ENCODE data around the gene CRADD.
A peak's percentile ranks its signal among the peaks of the same experiment; 100 is the strongest.

DNA sequence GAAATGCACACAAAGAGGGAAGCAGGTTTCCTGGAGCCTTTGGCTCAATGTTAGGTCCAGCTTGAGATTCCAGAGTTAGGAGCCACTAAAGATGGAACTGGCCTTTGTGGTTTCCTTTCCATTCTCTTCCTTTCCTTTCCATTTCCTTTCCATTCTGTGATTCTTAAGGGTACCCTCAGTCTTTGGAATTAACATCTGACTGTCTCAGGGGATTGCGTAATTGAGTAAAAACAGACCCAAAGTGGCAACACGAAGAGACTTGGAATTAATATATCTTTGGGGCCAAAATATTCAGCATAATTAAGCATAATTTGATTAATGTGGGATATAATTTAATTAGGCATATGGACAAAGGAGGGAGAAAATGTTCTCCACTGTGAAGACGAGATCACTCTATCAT is 205.6 kb downstream of the CRADD start:
- TF ChIP-seq, protein P1, sequence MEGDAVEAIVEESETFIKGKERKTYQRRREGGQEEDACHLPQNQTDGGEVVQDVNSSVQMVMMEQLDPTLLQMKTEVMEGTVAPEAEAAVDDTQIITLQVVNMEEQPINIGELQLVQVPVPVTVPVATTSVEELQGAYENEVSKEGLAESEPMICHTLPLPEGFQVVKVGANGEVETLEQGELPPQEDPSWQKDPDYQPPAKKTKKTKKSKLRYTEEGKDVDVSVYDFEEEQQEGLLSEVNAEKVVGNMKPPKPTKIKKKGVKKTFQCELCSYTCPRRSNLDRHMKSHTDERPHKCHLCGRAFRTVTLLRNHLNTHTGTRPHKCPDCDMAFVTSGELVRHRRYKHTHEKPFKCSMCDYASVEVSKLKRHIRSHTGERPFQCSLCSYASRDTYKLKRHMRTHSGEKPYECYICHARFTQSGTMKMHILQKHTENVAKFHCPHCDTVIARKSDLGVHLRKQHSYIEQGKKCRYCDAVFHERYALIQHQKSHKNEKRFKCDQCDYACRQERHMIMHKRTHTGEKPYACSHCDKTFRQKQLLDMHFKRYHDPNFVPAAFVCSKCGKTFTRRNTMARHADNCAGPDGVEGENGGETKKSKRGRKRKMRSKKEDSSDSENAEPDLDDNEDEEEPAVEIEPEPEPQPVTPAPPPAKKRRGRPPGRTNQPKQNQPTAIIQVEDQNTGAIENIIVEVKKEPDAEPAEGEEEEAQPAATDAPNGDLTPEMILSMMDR (conservative IDR thresholded peaks at IDR 0.05; ENCODE audit: low read depth, low read length), result no peak
- TF ChIP-seq POLR2A (IDR thresholded peaks at IDR 0.05; ENCODE audit: low read depth, low read length), result no peak
- TF ChIP-seq RFX5 (IDR thresholded peaks at IDR 0.05; ENCODE audit: low read depth, low read length), result no peak
- TF ChIP-seq MAFK (IDR thresholded peaks at IDR 0.05; ENCODE audit: low read depth, low read length), result no peak
- no peak for TF ChIP-seq MXI1 (IDR thresholded peaks at IDR 0.05; ENCODE audit: borderline replicate concordance, low read depth, low read length)
- no peak for TF ChIP-seq RAD21 (IDR thresholded peaks at IDR 0.05; ENCODE audit: low read length)
- no peak for TF ChIP-seq SMC3 (IDR thresholded peaks at IDR 0.05; ENCODE audit: low read depth, low read length)
- TF ChIP-seq NFE2L2 (IDR thresholded peaks at IDR 0.05; ENCODE audit: low read depth, low read length), result no peak
- peak; percentile 92 for TF ChIP-seq CEBPB (IDR thresholded peaks at IDR 0.05; ENCODE audit: low read depth, low read length)

All from IMR-90 (cell line).